Adrenal gland (tissue), 12 donors: ENCODE results near the gene ARMH1. TPM values are rescaled to one million over a fixed set of nuclear protein-coding genes. Genes with fewer than 3 reads are reported as not detected.

ENCODE experiments used
- DNase-seq, 7 donors: peaks; one replicate each; pipeline ENCODE4 v3.0.0-alpha.2; 2019 to 2020
- H3K27ac ChIP-seq, 5 donors: fragments of 200-600 bp; sonication (generic) in 4 of 5; 1 replicate in 3 of 5; 2 replicates in 2 of 5; pipeline versions ENCODE4 v1.5.1 to v1.8.0; 2016 to 2020; ENCODE audit warnings: mild to moderate bottlenecking in 1 of 5
- H3K27me3 ChIP-seq: fragments of 200-600 bp; 2 replicates; pipeline ENCODE4 v1.8.0; 2021
- H3K36me3 ChIP-seq, 2 donors: fragments of 200-600 bp; replicated peaks in 1 of 2; 1 replicate in 1 of 2; 2 replicates in 1 of 2; pipeline versions ENCODE4 v1.5.1 to v1.8.0; 2018 to 2022
- H3K4me1 ChIP-seq, 2 donors: fragments of 200-600 bp; replicated peaks in 1 of 2; 1 replicate in 1 of 2; 2 replicates in 1 of 2; pipeline versions ENCODE4 v1.5.1 to v1.8.0; 2018 to 2021
- H3K4me3 ChIP-seq, 4 donors: fragments of 200-600 bp; sonication (generic) in 3 of 4; one replicate each; pipeline ENCODE4 v1.5.1; 2016 to 2018
- H3K9me3 ChIP-seq, 3 donors: fragments of 200-600 bp; sonication (generic) in 1 of 3; replicated peaks in 1 of 3; 1 replicate in 2 of 3; 2 replicates in 1 of 3; pipeline versions ENCODE4 v1.5.1 to v1.8.0; 2016 to 2021
- POLR2A ChIP-seq, 2 donors: fragments of 450-650 bp; IDR thresholded peaks; one replicate each; pipeline ENCODE4 v1.6.1; 2017; ENCODE audit warnings: antibody characterized with exemption in 2 of 2, mild to moderate bottlenecking in 2 of 2, moderate library complexity in 1 of 2
- WGBS, 4 donors: extraction: QIAGEN DNeasy Blood & Tissue Kit in 2 of 4; methylation state at CpG; one replicate each; pipeline versions ENCODE4 v1.1.5 to v1.1.7; 2013 to 2017; 5-methylcytosine and 5-hydroxymethylcytosine counted together
- intact Hi-C, 2 donors: fragments of 100-400 bp; cut with DNase I; formaldehyde crosslinking; loops; one replicate each; pipeline versions ENCODE4 v1.14.1 to v1.15.0; 2022 to 2023
- polyA plus RNA-seq, 3 donors: library from polyadenylated mRNA; stranded (reverse); fragments of 200-250 nt in 2 of 3; fragments of 350-450 nt in 1 of 3; fragmentation: Illumina TruSeq in 1 of 3; extraction: RNeasy Lipid Tissue Mini Kit (QIAGEN cat#74804) in 1 of 3; gene quantifications; one replicate each; pipeline ENCODE4 v1.2.3, GENCODE V29; 2013 to 2014
- total RNA-seq, 9 donors: library from RNA; depleted of rRNA in 4 of 9; stranded (reverse); fragments of >200 nt in 4 of 9; fragments of 120-200 nt in 1 of 9; fragmentation: NEBNext Ultra II Directional in 1 of 9; extraction: Animal tissue kit (Norgen Biotek cat#: 25700) in 1 of 9; gene quantifications; one replicate each; pipeline versions ENCODE4 v1.1.0 to v1.2.4, GENCODE V29; 2013 to 2023
- TF ChIP-seq, protein P1 (sequence below), 6 experiments: fragments of 450-650 bp in 4 of 6; fragments of 200-600 bp in 2 of 6; sonication (generic) in 1 of 6; IDR thresholded peaks; 1 replicate in 5 of 6; 2 replicates in 1 of 6; pipeline versions ENCODE4 v1.5.1 to v1.8.0; 2016 to 2021; ENCODE audit warnings: antibody characterized with exemption in 6 of 6, mild to moderate bottlenecking in 2 of 6, moderate library complexity in 1 of 6
- donor health status: healthy with polysubstance abuse.
- donor health status: Bipolar disorder and iron deficiency.
- donor health status: DM: yes; HTN: yes; CAD: no.
- donor health status: DM: no; HTN: no; CAD: no.
- donor health status: DM: no; HTN: no; CAD: no.
- donor health status: DM: yes; HTN: yes; CAD: no.

The ARMH1 gene
- total and polyA plus RNA-seq, 12 donors: 0.18 to 76.0 (median 4.3) TPM

DNA sequence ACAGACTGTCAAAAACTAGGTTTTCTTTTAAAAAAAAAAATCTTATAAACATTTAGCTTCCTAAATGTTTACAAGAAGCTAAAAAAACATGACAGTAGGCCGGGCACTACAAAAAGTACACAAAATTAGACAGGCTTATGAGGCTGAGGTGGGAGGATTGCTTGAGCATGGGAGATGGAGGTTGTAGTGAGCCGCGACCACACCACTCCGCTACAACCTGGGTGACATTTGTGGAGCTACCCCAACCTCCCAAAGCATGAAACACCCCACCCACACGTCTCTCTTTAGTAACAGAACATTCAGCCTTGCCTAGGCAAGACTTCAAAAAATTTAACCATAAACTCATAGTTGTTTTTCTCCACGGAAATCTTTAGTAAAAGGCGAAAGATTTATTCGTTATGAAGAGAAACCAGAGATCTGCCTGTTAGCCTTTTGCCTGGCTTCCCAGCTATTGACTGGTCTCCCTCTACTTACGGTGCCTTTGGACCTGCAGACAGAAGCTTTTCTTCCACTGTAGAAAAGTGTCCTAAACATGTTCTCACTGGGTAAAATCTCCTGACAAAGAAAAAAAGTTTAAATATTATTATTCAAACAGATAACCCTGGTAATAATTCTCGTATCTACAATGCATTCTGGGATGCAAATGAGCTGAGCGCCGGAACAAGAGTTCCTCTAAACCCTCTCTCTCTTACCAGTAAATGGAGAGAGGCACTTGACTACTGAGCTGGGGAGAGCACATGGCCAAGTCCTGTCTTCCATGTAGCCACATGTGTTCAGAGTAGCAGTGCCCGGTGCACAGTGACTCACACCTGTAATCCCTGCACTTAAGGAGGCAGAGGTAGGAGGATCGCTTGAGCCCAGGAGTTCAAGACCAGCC, 47.2 kb downstream of the ARMH1 start:
- Histone ChIP-seq H3K27me3 (no peaks in the 10 kb centered on the region), H3K4me3 (peak overlapping the region in 1 of 4 donors; percentile 15), H3K27ac (peak overlapping the region in 4 of 5 donors; percentile 15 to 77 (median 54)), H3K36me3 (no peaks in the 10 kb centered on the region), H3K4me1 (peaks cover 0 to 3% of the 10 kb centered on the region in 2 donors), H3K9me3 (no peaks in the 10 kb centered on the region)
- peak in 6 of 7 donors; percentile 65 to 92 (median 80) for DNase-seq
- intact Hi-C loops: no loop called here
- 16 to 28% (median 17%) methylated on average over 13 to 14 of the region's 14 CpGs for WGBS, 4 donors
- TF ChIP-seq POLR2A (IDR thresholded peaks at IDR 0.05): peak; percentile 86 to 99
- TF ChIP-seq, protein P1, sequence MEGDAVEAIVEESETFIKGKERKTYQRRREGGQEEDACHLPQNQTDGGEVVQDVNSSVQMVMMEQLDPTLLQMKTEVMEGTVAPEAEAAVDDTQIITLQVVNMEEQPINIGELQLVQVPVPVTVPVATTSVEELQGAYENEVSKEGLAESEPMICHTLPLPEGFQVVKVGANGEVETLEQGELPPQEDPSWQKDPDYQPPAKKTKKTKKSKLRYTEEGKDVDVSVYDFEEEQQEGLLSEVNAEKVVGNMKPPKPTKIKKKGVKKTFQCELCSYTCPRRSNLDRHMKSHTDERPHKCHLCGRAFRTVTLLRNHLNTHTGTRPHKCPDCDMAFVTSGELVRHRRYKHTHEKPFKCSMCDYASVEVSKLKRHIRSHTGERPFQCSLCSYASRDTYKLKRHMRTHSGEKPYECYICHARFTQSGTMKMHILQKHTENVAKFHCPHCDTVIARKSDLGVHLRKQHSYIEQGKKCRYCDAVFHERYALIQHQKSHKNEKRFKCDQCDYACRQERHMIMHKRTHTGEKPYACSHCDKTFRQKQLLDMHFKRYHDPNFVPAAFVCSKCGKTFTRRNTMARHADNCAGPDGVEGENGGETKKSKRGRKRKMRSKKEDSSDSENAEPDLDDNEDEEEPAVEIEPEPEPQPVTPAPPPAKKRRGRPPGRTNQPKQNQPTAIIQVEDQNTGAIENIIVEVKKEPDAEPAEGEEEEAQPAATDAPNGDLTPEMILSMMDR (IDR thresholded peaks at IDR 0.05): no peak

DNA sequence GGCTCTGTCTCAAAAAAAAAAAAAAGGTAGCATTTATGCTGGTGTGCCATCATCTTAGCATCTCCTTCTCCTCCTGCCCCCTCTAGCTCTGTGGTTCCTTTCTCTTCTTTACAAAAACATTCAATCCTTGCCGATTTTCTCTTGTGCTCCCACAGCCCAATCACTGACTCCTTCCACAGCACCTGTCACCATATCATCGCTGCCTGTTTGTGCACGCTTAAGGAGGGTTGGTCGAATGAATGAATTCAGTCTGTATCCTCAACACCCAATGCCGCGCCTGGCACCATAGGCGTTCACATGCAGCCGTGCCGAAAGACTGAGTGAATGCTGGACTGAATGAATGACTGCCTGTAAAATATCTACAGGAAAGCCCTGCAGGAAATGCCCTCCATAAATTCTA, 48.5 kb downstream of the ARMH1 start:
- intact Hi-C loops: no loop called here

DNA sequence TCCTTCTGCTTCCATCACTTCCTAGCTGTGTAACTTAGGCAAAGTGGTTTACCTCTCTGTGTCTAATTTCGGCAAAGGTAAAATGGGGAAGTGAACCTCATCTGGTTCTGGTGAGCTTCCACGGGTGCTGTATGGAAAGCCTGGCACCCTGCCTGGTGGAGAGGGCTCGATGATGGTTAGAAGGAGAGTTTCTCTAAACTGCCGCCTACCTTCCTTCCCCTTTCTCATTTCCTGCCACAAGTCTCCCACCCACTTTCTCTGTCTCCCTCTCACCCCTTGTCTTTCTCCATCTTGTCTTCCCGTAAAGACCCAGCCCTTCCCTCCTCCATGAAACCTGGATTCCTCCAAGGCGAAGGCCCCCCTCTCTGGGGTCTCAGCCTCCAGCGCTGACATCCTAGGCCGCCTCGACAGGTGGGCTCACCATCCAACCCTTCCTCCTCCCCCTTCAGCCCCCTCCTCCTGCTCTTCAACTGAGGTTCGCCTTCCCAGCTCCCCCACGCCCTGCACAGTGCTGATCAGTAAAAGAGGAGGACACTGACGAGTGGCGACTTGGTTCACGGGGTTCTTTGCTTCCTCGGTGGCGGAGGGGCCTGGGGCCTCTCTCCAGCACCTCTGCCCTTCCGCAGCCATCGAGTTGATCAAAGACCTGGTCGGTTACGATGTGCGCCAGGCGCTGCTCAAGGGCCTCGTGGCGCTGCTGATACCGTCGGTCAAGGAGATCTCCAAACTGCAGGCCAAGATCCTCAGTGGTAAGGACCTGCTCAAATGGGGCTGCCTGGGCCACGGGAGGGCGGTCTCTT, 49.2 kb downstream of the ARMH1 start:
- Histone ChIP-seq H3K9me3 (no peaks in the 10 kb centered on the region), H3K36me3 (no peaks in the 10 kb centered on the region), H3K27ac (no peak overlapping the region), H3K4me1 (peaks cover 0 to 3% of the 10 kb centered on the region in 2 donors), H3K27me3 (no peaks in the 10 kb centered on the region), H3K4me3 (no peak overlapping the region)
- intact Hi-C loops: no loop called here
- DNase-seq: peak in 5 of 7 donors; percentile 44 to 73 (median 49)
- no peak for TF ChIP-seq POLR2A (IDR thresholded peaks at IDR 0.05)
- TF ChIP-seq, protein P1 (IDR thresholded peaks at IDR 0.05): no peak
- WGBS, 4 donors: 80 to 86% (median 85%) methylated on average over 21 to 28 of the region's 28 CpGs

More for the DNA sequence above, 48.5 kb downstream of the ARMH1 start:
- no peaks in the 10 kb centered on the region for H3K36me3 ChIP-seq
- no peak overlapping the region for H3K27ac ChIP-seq
- WGBS, 4 donors: 71 to 79% (median 76%) methylated on average over 9 of the region's 9 CpGs
- no peaks in the 10 kb centered on the region for H3K9me3 ChIP-seq
- DNase-seq: no peak
- peaks cover 0 to 3% of the 10 kb centered on the region in 2 donors for H3K4me1 ChIP-seq
- no peak overlapping the region for H3K4me3 ChIP-seq
- H3K27me3 ChIP-seq: no peaks in the 10 kb centered on the region
- TF ChIP-seq POLR2A (IDR thresholded peaks at IDR 0.05): no peak
- TF ChIP-seq, protein P1 (IDR thresholded peaks at IDR 0.05): no peak

DNA sequence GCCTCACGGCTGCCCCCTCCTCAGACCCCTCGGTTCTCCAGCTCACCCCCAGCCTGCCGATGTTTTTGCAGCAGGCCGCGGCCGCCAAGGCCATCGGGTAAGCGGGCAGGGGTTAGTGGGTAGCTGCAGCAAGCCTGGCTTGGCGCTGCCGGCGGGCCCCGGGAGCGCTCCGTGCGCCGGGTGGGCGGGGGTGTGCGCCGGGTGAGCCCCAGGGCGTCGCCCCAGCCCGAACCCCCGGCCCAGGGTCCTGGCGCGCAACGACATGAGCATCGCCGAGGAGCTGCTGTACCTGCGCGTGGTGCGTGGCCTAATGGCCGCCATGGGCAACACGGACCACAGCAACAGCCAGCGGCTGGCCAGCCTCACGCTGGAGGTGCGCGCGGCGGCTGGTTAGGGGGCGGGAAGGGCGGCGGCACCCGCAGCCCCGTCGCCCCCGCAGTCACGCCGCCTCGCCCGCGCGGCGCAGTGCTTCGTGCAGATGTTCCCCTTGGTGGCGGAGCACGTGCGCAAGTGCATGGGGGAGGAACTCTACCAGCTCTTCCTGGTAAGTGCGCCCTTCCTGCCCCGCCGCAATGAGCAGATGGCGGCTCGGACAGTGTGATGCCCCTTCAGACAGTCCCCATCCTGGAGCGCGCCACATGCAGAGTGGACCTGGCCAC, 49.9 kb downstream of the ARMH1 start:
- 72 to 88% (median 75%) methylated on average over 7 to 64 of the region's 64 CpGs for WGBS, 4 donors
- no peak for DNase-seq
- Histone ChIP-seq H3K27ac (no peak overlapping the region), H3K9me3 (no peaks in the 10 kb centered on the region), H3K4me1 (peaks cover 0 to 3% of the 10 kb centered on the region in 2 donors), H3K27me3 (no peaks in the 10 kb centered on the region), H3K4me3 (no peak overlapping the region), H3K36me3 (no peaks in the 10 kb centered on the region)
- intact Hi-C loops: no loop called here
- TF ChIP-seq, protein P1 (IDR thresholded peaks at IDR 0.05): no peak
- no peak for TF ChIP-seq POLR2A (IDR thresholded peaks at IDR 0.05)
